Upper lobe of left lung (tissue), 4 donors: Measurements from ENCODE around the gene AAK1.

ENCODE experiments used
- CTCF ChIP-seq, 6 experiments: fragments of 450-650 bp in 4 of 6; fragments of 200-600 bp in 2 of 6; sonication (generic) in 2 of 6; IDR thresholded peaks; one replicate each; pipeline ENCODE4 v1.5.1; 2016 to 2019; ENCODE audit warnings: antibody characterized with exemption in 6 of 6
- POLR2A ChIP-seq, 4 donors: fragments of 450-650 bp; IDR thresholded peaks; one replicate each; pipeline ENCODE4 v1.5.1; 2016 to 2017; ENCODE audit warnings: antibody characterized with exemption in 4 of 4, mild to moderate bottlenecking in 2 of 4
- POLR2AphosphoS5 ChIP-seq, 2 donors: sonication (generic); formaldehyde crosslinking; IDR thresholded peaks; one replicate each; pipeline ENCODE4 v1.5.1; 2017; ENCODE audit warnings: antibody characterized with exemption in 2 of 2

- TF ChIP-seq POLR2A (IDR thresholded peaks at IDR 0.05), result no peak
- TF ChIP-seq CTCF (IDR thresholded peaks at IDR 0.05), result no peak
- no peak for TF ChIP-seq POLR2AphosphoS5 (IDR thresholded peaks at IDR 0.05)
Observed at GRCh38 chr2:69489793-69490192, 153.7 kb downstream of the AAK1 start.
